T-helper 2 cell treated with Interferon-gamma antibody and Interleukin-4, amounts not matched to agents 100 ng/mL and 5 ng/mL, for 36 hours (primary cell): ENCODE results near the gene STAG1. TPM values are rescaled to one million over a fixed set of nuclear protein-coding genes. Genes with fewer than 3 reads are reported as not detected.
"Not testable (repeated sequence)": the region's sequence is repeated elsewhere in the genome, so short reads cannot be mapped to it uniquely, and the experiment has no call there.

Experiments used
- intact Hi-C: fragments of 100-400 bp; cut with micrococcal nuclease; formaldehyde crosslinking; loops from one replicate; pipeline ENCODE4 v1.15.1; 2023
- total RNA-seq: library from RNA; stranded (reverse); gene quantifications from 2 replicates; pipeline ENCODE4 v1.2.3, GENCODE V29; 2022

STAG1 gene
- total RNA-seq, 1 donor from 2014 or later, result 48.7 TPM

GRCh38 chr3:136516095-136516494 lies 236.1 kb downstream of the STAG1 start:
- intact Hi-C loops, result no loop called here

- intact Hi-C loops, result not testable (repeated sequence)
Observed at GRCh38 chr3:136514533-136514932, 237.6 kb downstream of the STAG1 start.

GRCh38 chr3:136513367-136513766 lies 238.8 kb downstream of the STAG1 start:
- intact Hi-C loops, result no loop called here

GRCh38 chr3:136512381-136512780 lies 239.8 kb downstream of the STAG1 start:
- intact Hi-C loops, result no loop called here

GRCh38 chr3:136505676-136506075 lies 246.5 kb downstream of the STAG1 start:
- intact Hi-C loops, result no loop called here

- intact Hi-C loops, result no loop called here
Observed at GRCh38 chr3:136503056-136503455, 249.1 kb downstream of the STAG1 start.

- intact Hi-C loops, result no loop called here
Observed at GRCh38 chr3:136498919-136499447, 253.2 kb downstream of the STAG1 start.

- intact Hi-C loops, result no loop called here
Observed at GRCh38 chr3:136495213-136495612, 257.0 kb downstream of the STAG1 start.

GRCh38 chr3:136490646-136491405 lies 261.4 kb downstream of the STAG1 start:
- intact Hi-C loops, result no loop called here

GRCh38 chr3:136485777-136486176 lies 266.4 kb downstream of the STAG1 start:
- intact Hi-C loops, result no loop called here

GRCh38 chr3:136476280-136476679 lies 275.9 kb downstream of the STAG1 start:
- intact Hi-C loops, result no loop called here

GRCh38 chr3:136474876-136475275 lies 277.3 kb downstream of the STAG1 start:
- intact Hi-C loops, result not testable (repeated sequence)

- intact Hi-C loops, result no loop called here
Observed at GRCh38 chr3:136473716-136474326, 278.4 kb downstream of the STAG1 start.

GRCh38 chr3:136465296-136465695 lies 286.9 kb downstream of the STAG1 start:
- intact Hi-C loops, result no loop called here

- intact Hi-C loops, result no loop called here
Observed at GRCh38 chr3:136464502-136464901, 287.7 kb downstream of the STAG1 start.

GRCh38 chr3:136463170-136463569 lies 289.0 kb downstream of the STAG1 start:
- intact Hi-C loops, result no loop called here

GRCh38 chr3:136457793-136458192 lies 294.4 kb downstream of the STAG1 start:
- intact Hi-C loops, result no loop called here

- intact Hi-C loops, result no loop called here
Observed at GRCh38 chr3:136456196-136456595, 296.0 kb downstream of the STAG1 start.

GRCh38 chr3:136444581-136444980 lies 307.6 kb downstream of the STAG1 start:
- intact Hi-C loops, result no loop called here

GRCh38 chr3:136437043-136437442 lies 315.1 kb downstream of the STAG1 start:
- intact Hi-C loops, result no loop called here

- intact Hi-C loops, result no loop called here
Observed at GRCh38 chr3:136434429-136434828, 317.7 kb downstream of the STAG1 start.

GRCh38 chr3:136432685-136433084 lies 319.5 kb downstream of the STAG1 start:
- intact Hi-C loops, result no loop called here

GRCh38 chr3:136428167-136428566 lies 324.0 kb downstream of the STAG1 start:
- intact Hi-C loops, result no loop called here
